GM23338 (cell line): Measurements from ENCODE around the gene CORO7. TPM values are rescaled to one million over a fixed set of nuclear protein-coding genes. Genes with fewer than 3 reads are reported as not detected.

ENCODE experiments used
- ATAC-seq: fragments of 200-7000 bp; cut with Tn5 transposase; 3 replicates; pipeline ENCODE4 v1.9.1; 2020
- DNase-seq: peaks from one replicate; pipeline ENCODE4 v3.0.0-alpha.2; 2015; ENCODE audit warnings: low spot score
- H2AFZ ChIP-seq: fragments of 200-600 bp; sonication (generic); 2 replicates; pipeline ENCODE4 v1.8.0; 2016; ENCODE audit warnings: antibody characterized with exemption, mild to moderate bottlenecking, moderate library complexity
- H3F3A ChIP-seq: fragments of 200-600 bp; sonication (generic); replicated peaks from 2 replicates; pipeline ENCODE4 v1.8.0; 2017; ENCODE audit warnings: antibody characterized with exemption, mixed run types, low read depth
- H3K27ac ChIP-seq: fragments of 200-600 bp; sonication (generic); 2 replicates; pipeline ENCODE4 v1.6.1; 2016; ENCODE audit warnings: low read depth
- H3K27me3 ChIP-seq: fragments of 200-600 bp; sonication (generic); 2 replicates; pipeline ENCODE4 v1.8.0; 2016; ENCODE audit warnings: mild to moderate bottlenecking, mixed run types, moderate library complexity; ENCODE audit not compliant: insufficient read depth
- H3K36me3 ChIP-seq: fragments of 200-600 bp; sonication (generic); 2 replicates; pipeline ENCODE4 v1.8.0; 2016; ENCODE audit warnings: mild to moderate bottlenecking; ENCODE audit not compliant: insufficient read depth
- H3K4me1 ChIP-seq: fragments of 200-600 bp; sonication (generic); 2 replicates; pipeline ENCODE4 v1.8.0; 2016; ENCODE audit warnings: mild to moderate bottlenecking, moderate library complexity; ENCODE audit not compliant: insufficient read depth
- H3K4me2 ChIP-seq: fragments of 200-600 bp; sonication (generic); 2 replicates; pipeline ENCODE4 v1.7.1; 2017; ENCODE audit warnings: mixed run types
- H3K4me3 ChIP-seq: fragments of 200-600 bp; sonication (generic); 2 replicates; pipeline ENCODE4 v1.6.1; 2016; ENCODE audit warnings: mixed run types
- H3K79me2 ChIP-seq: fragments of 200-600 bp; sonication (generic); replicated peaks from 2 replicates; pipeline ENCODE4 v1.8.0; 2017; ENCODE audit warnings: mild to moderate bottlenecking; ENCODE audit not compliant: insufficient read depth
- H3K9me2 ChIP-seq: fragments of 200-600 bp; sonication (generic); 2 replicates; pipeline ENCODE4 v1.8.0; 2017; ENCODE audit not compliant: insufficient read depth
- H4K20me1 ChIP-seq: fragments of 200-600 bp; sonication (generic); replicated peaks from 2 replicates; pipeline ENCODE4 v1.8.0; 2017; ENCODE audit warnings: mild to moderate bottlenecking; ENCODE audit not compliant: insufficient read depth
- H3K27ac Mint-ChIP-seq: 2 replicates; pipeline ENCODE4 v1.8.0; 2020; ENCODE audit warnings: inconsistent platforms, mild to moderate bottlenecking, moderate library complexity, mixed read lengths
- H3K27me3 Mint-ChIP-seq: 3 replicates; pipeline ENCODE4 v1.8.0; 2022; ENCODE audit warnings: low read depth, mild to moderate bottlenecking, moderate library complexity, mixed read lengths, inconsistent platforms; ENCODE audit not compliant: insufficient read depth, poor library complexity
- H3K36me3 Mint-ChIP-seq: 3 replicates; pipeline ENCODE4 v1.8.0; 2021; ENCODE audit warnings: low read depth, mild to moderate bottlenecking, inconsistent platforms, moderate library complexity, mixed read lengths
- H3K4me1 Mint-ChIP-seq: 3 replicates; pipeline ENCODE4 v1.8.0; 2020; ENCODE audit warnings: mild to moderate bottlenecking, inconsistent platforms, mixed read lengths
- H3K4me3 Mint-ChIP-seq: 3 replicates; pipeline ENCODE4 v1.8.0; 2021; ENCODE audit warnings: moderate library complexity, mild to moderate bottlenecking, inconsistent platforms, mixed read lengths
- H3K9me3 Mint-ChIP-seq: 3 replicates; pipeline ENCODE4 v1.8.0; 2020; ENCODE audit warnings: moderate library complexity, mild to moderate bottlenecking, inconsistent platforms, mixed read lengths
- CREB1 ChIP-seq: fragments of 250-450 bp; sonication (Bioruptor Pico); IDR thresholded peaks from 2 replicates; pipeline ENCODE4 v1.5.0; 2020; ENCODE audit warnings: low read depth, mild to moderate bottlenecking, moderate library complexity
- CTCF ChIP-seq, 2 experiments: fragments of 200-600 bp in 1 of 2; sonication (generic) in 1 of 2; conservative IDR thresholded peaks; 2 replicates each; pipeline versions ENCODE4 v1.5.1 to v1.6.1; 2016 to 2017; ENCODE audit warnings: antibody characterized with exemption in 2 of 2, low read depth in 2 of 2, mild to moderate bottlenecking in 2 of 2, moderate library complexity in 1 of 2
- ETS1 ChIP-seq: IDR thresholded peaks from 2 replicates; pipeline ENCODE4 v1.6.1; 2016; ENCODE audit warnings: antibody characterized with exemption
- EZH2 ChIP-seq: fragments of 200-600 bp; sonication (generic); IDR thresholded peaks from one replicate; pipeline ENCODE4 v1.8.0; 2017; ENCODE audit warnings: antibody characterized with exemption, mild to moderate bottlenecking, low read depth; ENCODE audit not compliant: unreplicated experiment
- EZH2phosphoT487 ChIP-seq: fragments of 200-600 bp; sonication (generic); IDR thresholded peaks from one replicate; pipeline ENCODE4 v1.8.1; 2018; ENCODE audit warnings: antibody characterized with exemption; ENCODE audit not compliant: unreplicated experiment
- JUNB ChIP-seq: IDR thresholded peaks from one replicate; pipeline ENCODE4 v1.6.1; 2016; ENCODE audit warnings: antibody characterized with exemption; ENCODE audit not compliant: unreplicated experiment
- NANOG ChIP-seq: IDR thresholded peaks from 2 replicates; pipeline ENCODE4 v1.6.1; 2016; ENCODE audit warnings: antibody characterized with exemption, borderline replicate concordance
- POLR2AphosphoS5 ChIP-seq: IDR thresholded peaks from 2 replicates; pipeline ENCODE4 v1.6.1; 2016; ENCODE audit warnings: antibody characterized with exemption, low read depth
- REST ChIP-seq: IDR thresholded peaks from one replicate; pipeline ENCODE4 v1.6.1; 2018; ENCODE audit warnings: antibody characterized with exemption; ENCODE audit not compliant: unreplicated experiment
- STAT1 ChIP-seq: IDR thresholded peaks from one replicate; pipeline ENCODE4 v1.6.1; 2016; ENCODE audit warnings: antibody characterized with exemption; ENCODE audit not compliant: unreplicated experiment
- ZNF114 ChIP-seq: fragments of 250-450 bp; sonication (Bioruptor Pico); IDR thresholded peaks from 2 replicates; pipeline ENCODE4 v1.5.0; 2020; ENCODE audit warnings: mild to moderate bottlenecking, moderate library complexity
- ZNF331 ChIP-seq: fragments of 250-450 bp; sonication (Bioruptor Pico); IDR thresholded peaks from 2 replicates; pipeline ENCODE4 v1.5.0; 2020; ENCODE audit warnings: low read depth, mild to moderate bottlenecking, moderate library complexity
- ZNF462 ChIP-seq: fragments of 250-450 bp; sonication (Bioruptor Pico); IDR thresholded peaks from 2 replicates; pipeline ENCODE4 v1.5.0; 2020; ENCODE audit warnings: mild to moderate bottlenecking, moderate library complexity
- polyA plus RNA-seq: library from polyadenylated mRNA; unstranded; fragments of >200 nt; fragmentation: Nextera tagmentation; extraction: Ambion mirVana; gene quantifications from 2 replicates; pipeline ENCODE4 v1.2.1, GENCODE V29; 2016
- total RNA-seq: library from RNA; depleted of rRNA; stranded (reverse); fragments of >200 nt; shearing (Covaris generic); gene quantifications from 2 replicates; pipeline ENCODE4 v1.2.3, GENCODE V29; 2014

CORO7 gene
- total and polyA plus RNA-seq, 2 experiments from 2014 or later: 14.2 to 46.4 TPM

GRCh38 chr16:4433228-4433627, 16.8 kb upstream of the CORO7 start:
- Mint-ChIP-seq H3K4me1 (no peaks in the 10 kb centered on the region), H3K27me3 (peaks cover 4% of the 10 kb centered on the region), H3K9me3 (no peaks in the 10 kb centered on the region), H3K4me3 (no peak overlapping the region), H3K36me3 (peaks cover 48% of the 10 kb centered on the region), H3K27ac (no peak overlapping the region; the same call in 1 of the 2 replicates)
- TF ChIP-seq ZNF331 (CRISPR knock-in tag): no peak
- no peak for TF ChIP-seq POLR2AphosphoS5
- no peak for TF ChIP-seq CREB1 (CRISPR knock-in tag)
- no peak for TF ChIP-seq CTCF (conservative IDR thresholded peaks at IDR 0.05; ENCODE audit: low read depth in 2 of 2)
- no peak for TF ChIP-seq JUNB
- no peak for TF ChIP-seq STAT1
- no peak for TF ChIP-seq EZH2phosphoT487
- TF ChIP-seq ZNF114 (CRISPR knock-in tag): no peak
- no peak for TF ChIP-seq REST
- TF ChIP-seq EZH2: no peak
- no peak for TF ChIP-seq ZNF462 (CRISPR knock-in tag)
- TF ChIP-seq ETS1: no peak
- TF ChIP-seq NANOG: no peak
- H3K27me3 ChIP-seq: no peaks in the 10 kb centered on the region
- H2AFZ ChIP-seq: no peak overlapping the region
- peaks cover 36% of the 10 kb centered on the region; the same call in 1 of the 2 replicates for H3K36me3 ChIP-seq
- DNase-seq (no peak), ATAC-seq (no peak)
- H3K9me2 ChIP-seq: no peaks in the 10 kb centered on the region
- H3K4me3 ChIP-seq: no peak overlapping the region
- H3K79me2 ChIP-seq: peaks cover 23% of the 10 kb centered on the region
- H3F3A ChIP-seq: no peaks in the 10 kb centered on the region
- H4K20me1 ChIP-seq: peaks cover 21% of the 10 kb centered on the region
- no peaks in the 10 kb centered on the region for H3K4me1 ChIP-seq
- no peak overlapping the region for H3K4me2 ChIP-seq
- no peak overlapping the region for H3K27ac ChIP-seq
